HEK293T (cell line): ENCODE results near the gene CPNE6.

Experiments used
- ARNT ChIP-seq: fragments of 450-650 bp; IDR thresholded peaks from 2 replicates; pipeline ENCODE4 v1.6.1; 2017; ENCODE audit warnings: mild to moderate bottlenecking
- CTBP1 ChIP-seq: fragments of 450-650 bp; IDR thresholded peaks from 2 replicates; pipeline ENCODE4 v1.6.1; 2016; ENCODE audit warnings: borderline replicate concordance
- ELF4 ChIP-seq: fragments of 450-650 bp; IDR thresholded peaks from 2 replicates; pipeline ENCODE4 v1.6.1; 2017; ENCODE audit warnings: antibody characterized with exemption
- FOXK2 ChIP-seq: fragments of 450-650 bp; IDR thresholded peaks from 2 replicates; pipeline ENCODE4 v1.6.1; 2016; ENCODE audit warnings: mild to moderate bottlenecking
- FOXM1 ChIP-seq: fragments of 450-650 bp; IDR thresholded peaks from 2 replicates; pipeline ENCODE4 v1.6.1; 2017; ENCODE audit warnings: mild to moderate bottlenecking, borderline replicate concordance
- HDGF ChIP-seq: fragments of 450-650 bp; IDR thresholded peaks from 2 replicates; pipeline ENCODE4 v1.6.1; 2017; ENCODE audit warnings: antibody characterized with exemption, borderline replicate concordance
- NFRKB ChIP-seq: fragments of 450-650 bp; IDR thresholded peaks from 2 replicates; pipeline ENCODE4 v1.6.1; 2016; ENCODE audit warnings: mild to moderate bottlenecking, moderate library complexity
- PKNOX1 ChIP-seq: fragments of 450-650 bp; IDR thresholded peaks from 2 replicates; pipeline ENCODE4 v1.6.1; 2016
- SP1 ChIP-seq: fragments of 450-650 bp; IDR thresholded peaks from 2 replicates; pipeline ENCODE4 v1.6.1; 2017
- SUZ12 ChIP-seq: fragments of 450-650 bp; IDR thresholded peaks from 2 replicates; pipeline ENCODE4 v1.6.1; 2016; ENCODE audit warnings: mild to moderate bottlenecking
- ZNF384 ChIP-seq: fragments of 450-650 bp; IDR thresholded peaks from 2 replicates; pipeline ENCODE4 v1.6.1; 2016

GRCh38 chr14:24069411-24069735 is 2.0 kb upstream of the CPNE6 start:
- TF ChIP-seq CTBP1 (no peak), ELF4 (no peak), ARNT (no peak), FOXM1 (no peak), HDGF (no peak), PKNOX1 (no peak), SP1 (no peak), ZNF384 (no peak), SUZ12 (no peak), FOXK2 (no peak), NFRKB (no peak)
